NCI-H2107 (cell line): ENCODE results near the gene SEC24A.
"Not testable (repeated sequence)": the region's sequence is repeated elsewhere in the genome, so short reads cannot be mapped to it uniquely, and the experiment has no call there.

Source experiments
- DNase-seq: peaks from one replicate; lab custom pipeline; 2025; lab: John Stamatoyannopoulos, UW

The SEC24A gene

GRCh38 chr5:134749415-134749814 is 100.8 kb downstream of the SEC24A start:
- DNase-seq: no peak

GRCh38 chr5:134758176-134758503 is 109.6 kb downstream of the SEC24A start:
- DNase-seq: no peak

GRCh38 chr5:134758504-134759341 is 110.1 kb downstream of the SEC24A start, which contains the start of gene DDX46:
DDX46 (plus strand) TSS chr5:134758779; CDS start chr5:134758939, 160 bp downstream.
- DNase-seq: peak; percentile 75

- not testable (repeated sequence) for DNase-seq
Observed at GRCh38 chr5:134767528-134768291, 119.1 kb downstream of the SEC24A start.

GRCh38 chr5:134769206-134769605 is 120.6 kb downstream of the SEC24A start:
- no peak for DNase-seq

GRCh38 chr5:134772461-134773125 is 124.0 kb downstream of the SEC24A start:
- no peak for DNase-seq

GRCh38 chr5:134777366-134777765 is 128.8 kb downstream of the SEC24A start:
- DNase-seq: no peak
